ENCODE measurements around the gene NEGR1. TPM values are rescaled to one million over a fixed set of nuclear protein-coding genes. Genes with fewer than 3 reads are reported as not detected.

The NEGR1 gene
- polyA plus RNA-seq, 1 donor from 2014 or later: 47.4 TPM

DNA sequence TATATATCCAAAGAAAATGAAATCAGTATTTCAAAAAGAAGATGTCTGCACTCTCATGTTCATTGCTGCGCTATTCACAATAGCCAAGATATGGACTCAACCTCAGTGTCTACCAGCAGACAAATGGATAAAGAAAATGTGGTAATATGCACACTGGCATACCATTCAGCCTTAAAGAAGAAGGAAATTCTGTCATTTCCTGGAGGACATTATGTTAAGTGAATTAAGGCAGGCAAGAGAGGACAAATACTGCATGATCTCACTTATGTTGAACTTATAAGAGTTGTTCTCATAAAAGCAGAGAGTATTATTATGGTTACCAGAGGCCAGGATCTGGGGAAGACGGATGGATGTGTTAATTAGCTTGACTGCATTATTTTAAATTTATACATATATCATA, 115.9 kb downstream of the NEGR1 start:
- H3K9me3 ChIP-seq (ENCODE audit: low read length): no peaks in the 10 kb centered on the region
- no peaks in the 10 kb centered on the region for H3K9me2 ChIP-seq (ENCODE audit: insufficient read depth, low read length)
- H3K79me2 ChIP-seq (replicated peaks; ENCODE audit: insufficient read depth, low read length): no peaks in the 10 kb centered on the region
- H3K4me3 ChIP-seq (ENCODE audit: low read length): no peak overlapping the region
- no peak overlapping the region for H3K4me2 ChIP-seq (ENCODE audit: low read length)
- no peak overlapping the region for H3K9ac ChIP-seq (ENCODE audit: low read length)
- H3K27me3 ChIP-seq (ENCODE audit: insufficient read depth, low read depth, low read length): no peaks in the 10 kb centered on the region
- H3K36me3 ChIP-seq (ENCODE audit: insufficient read depth, low read length): no peaks in the 10 kb centered on the region
- H3F3A ChIP-seq (ENCODE audit: insufficient read depth, low read length, poor library complexity, severe bottlenecking): no peaks in the 10 kb centered on the region
- no peaks in the 10 kb centered on the region for H4K20me1 ChIP-seq (ENCODE audit: insufficient read depth)
- H3K27ac ChIP-seq (ENCODE audit: low read length): no peak overlapping the region
- TF ChIP-seq SMC3 (conservative IDR thresholded peaks at IDR 0.05; ENCODE audit: poor library complexity) (no peak), EZH2 (IDR thresholded peaks at IDR 0.05; ENCODE audit: borderline replicate concordance, insufficient read depth, low read length, poor library complexity, severe bottlenecking) (no peak), RAD21 (conservative IDR thresholded peaks at IDR 0.05) (no peak), POLR2AphosphoS5 (IDR thresholded peaks at IDR 0.05) (no peak), EP300 (conservative IDR thresholded peaks at IDR 0.05; ENCODE audit: poor library complexity, severe bottlenecking) (no peak)
- TF ChIP-seq, protein P1, sequence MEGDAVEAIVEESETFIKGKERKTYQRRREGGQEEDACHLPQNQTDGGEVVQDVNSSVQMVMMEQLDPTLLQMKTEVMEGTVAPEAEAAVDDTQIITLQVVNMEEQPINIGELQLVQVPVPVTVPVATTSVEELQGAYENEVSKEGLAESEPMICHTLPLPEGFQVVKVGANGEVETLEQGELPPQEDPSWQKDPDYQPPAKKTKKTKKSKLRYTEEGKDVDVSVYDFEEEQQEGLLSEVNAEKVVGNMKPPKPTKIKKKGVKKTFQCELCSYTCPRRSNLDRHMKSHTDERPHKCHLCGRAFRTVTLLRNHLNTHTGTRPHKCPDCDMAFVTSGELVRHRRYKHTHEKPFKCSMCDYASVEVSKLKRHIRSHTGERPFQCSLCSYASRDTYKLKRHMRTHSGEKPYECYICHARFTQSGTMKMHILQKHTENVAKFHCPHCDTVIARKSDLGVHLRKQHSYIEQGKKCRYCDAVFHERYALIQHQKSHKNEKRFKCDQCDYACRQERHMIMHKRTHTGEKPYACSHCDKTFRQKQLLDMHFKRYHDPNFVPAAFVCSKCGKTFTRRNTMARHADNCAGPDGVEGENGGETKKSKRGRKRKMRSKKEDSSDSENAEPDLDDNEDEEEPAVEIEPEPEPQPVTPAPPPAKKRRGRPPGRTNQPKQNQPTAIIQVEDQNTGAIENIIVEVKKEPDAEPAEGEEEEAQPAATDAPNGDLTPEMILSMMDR (IDR thresholded peaks at IDR 0.05; ENCODE audit: poor library complexity, severe bottlenecking): no peak
- TF ChIP-seq, protein P2, sequence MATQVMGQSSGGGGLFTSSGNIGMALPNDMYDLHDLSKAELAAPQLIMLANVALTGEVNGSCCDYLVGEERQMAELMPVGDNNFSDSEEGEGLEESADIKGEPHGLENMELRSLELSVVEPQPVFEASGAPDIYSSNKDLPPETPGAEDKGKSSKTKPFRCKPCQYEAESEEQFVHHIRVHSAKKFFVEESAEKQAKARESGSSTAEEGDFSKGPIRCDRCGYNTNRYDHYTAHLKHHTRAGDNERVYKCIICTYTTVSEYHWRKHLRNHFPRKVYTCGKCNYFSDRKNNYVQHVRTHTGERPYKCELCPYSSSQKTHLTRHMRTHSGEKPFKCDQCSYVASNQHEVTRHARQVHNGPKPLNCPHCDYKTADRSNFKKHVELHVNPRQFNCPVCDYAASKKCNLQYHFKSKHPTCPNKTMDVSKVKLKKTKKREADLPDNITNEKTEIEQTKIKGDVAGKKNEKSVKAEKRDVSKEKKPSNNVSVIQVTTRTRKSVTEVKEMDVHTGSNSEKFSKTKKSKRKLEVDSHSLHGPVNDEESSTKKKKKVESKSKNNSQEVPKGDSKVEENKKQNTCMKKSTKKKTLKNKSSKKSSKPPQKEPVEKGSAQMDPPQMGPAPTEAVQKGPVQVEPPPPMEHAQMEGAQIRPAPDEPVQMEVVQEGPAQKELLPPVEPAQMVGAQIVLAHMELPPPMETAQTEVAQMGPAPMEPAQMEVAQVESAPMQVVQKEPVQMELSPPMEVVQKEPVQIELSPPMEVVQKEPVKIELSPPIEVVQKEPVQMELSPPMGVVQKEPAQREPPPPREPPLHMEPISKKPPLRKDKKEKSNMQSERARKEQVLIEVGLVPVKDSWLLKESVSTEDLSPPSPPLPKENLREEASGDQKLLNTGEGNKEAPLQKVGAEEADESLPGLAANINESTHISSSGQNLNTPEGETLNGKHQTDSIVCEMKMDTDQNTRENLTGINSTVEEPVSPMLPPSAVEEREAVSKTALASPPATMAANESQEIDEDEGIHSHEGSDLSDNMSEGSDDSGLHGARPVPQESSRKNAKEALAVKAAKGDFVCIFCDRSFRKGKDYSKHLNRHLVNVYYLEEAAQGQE (IDR thresholded peaks at IDR 0.05; ENCODE audit: borderline replicate concordance): no peak
- no peak overlapping the region for H2AFZ ChIP-seq (ENCODE audit: low read depth, low read length)

DNA sequence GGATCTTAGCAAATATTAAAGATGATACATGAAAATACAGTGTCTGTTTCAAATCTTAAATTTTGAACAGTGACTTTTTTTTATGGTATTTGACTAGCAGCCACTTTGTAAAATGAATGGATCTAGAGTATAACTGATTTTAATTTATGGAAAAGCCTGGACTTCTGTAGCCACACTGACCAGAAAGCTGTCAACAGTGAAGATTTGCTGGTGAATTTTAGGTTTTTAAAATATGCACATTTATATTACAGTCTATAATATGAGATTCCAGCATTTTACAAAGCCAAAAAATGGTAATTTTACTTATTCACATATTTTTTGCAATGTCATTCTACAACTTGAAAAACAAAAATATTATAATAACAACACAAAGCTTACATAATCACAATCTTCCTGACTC, 131.8 kb downstream of the NEGR1 start:
- Histone ChIP-seq H3K36me3 (ENCODE audit: insufficient read depth, low read length) (no peaks in the 10 kb centered on the region), H2AFZ (ENCODE audit: low read depth, low read length) (no peak overlapping the region), H3K9me3 (ENCODE audit: low read length) (no peaks in the 10 kb centered on the region), H3K27me3 (ENCODE audit: insufficient read depth, low read depth, low read length) (no peaks in the 10 kb centered on the region), H3K27ac (ENCODE audit: low read length) (no peak overlapping the region), H3K9me2 (ENCODE audit: insufficient read depth, low read length) (no peaks in the 10 kb centered on the region), H3K4me2 (ENCODE audit: low read length) (no peak overlapping the region), H4K20me1 (ENCODE audit: insufficient read depth) (no peaks in the 10 kb centered on the region), H3K79me2 (replicated peaks; ENCODE audit: insufficient read depth, low read length) (no peaks in the 10 kb centered on the region), H3K4me3 (ENCODE audit: low read length) (no peak overlapping the region), H3K9ac (ENCODE audit: low read length) (no peak overlapping the region), H3F3A (ENCODE audit: insufficient read depth, low read length, poor library complexity, severe bottlenecking) (no peaks in the 10 kb centered on the region)
- TF ChIP-seq SMC3 (conservative IDR thresholded peaks at IDR 0.05; ENCODE audit: poor library complexity) (no peak), RAD21 (conservative IDR thresholded peaks at IDR 0.05) (no peak), POLR2AphosphoS5 (IDR thresholded peaks at IDR 0.05) (no peak), EZH2 (IDR thresholded peaks at IDR 0.05; ENCODE audit: borderline replicate concordance, insufficient read depth, low read length, poor library complexity, severe bottlenecking) (no peak)
- TF ChIP-seq, protein P1 (IDR thresholded peaks at IDR 0.05; ENCODE audit: poor library complexity, severe bottlenecking): no peak
